ENCODE measurements around the gene MORN2. TPM values are rescaled to one million over a fixed set of nuclear protein-coding genes. Genes with fewer than 3 reads are reported as not detected.
A peak's percentile ranks its signal among the peaks of the same experiment; 100 is the strongest.

Gene MORN2
- total and polyA plus RNA-seq, 4 experiments from 2014 or later: 0.49 to 5.9 (median 2.4) TPM

- Mint-ChIP-seq H3K27ac (no peak overlapping the region), H3K36me3 (no peaks in the 10 kb centered on the region), H3K27me3 (no peaks in the 10 kb centered on the region), H3K4me3 (no peak overlapping the region), H3K9me3 (no peaks in the 10 kb centered on the region), H3K4me1 (peaks cover 3 to 13% (median 7%) of the 10 kb centered on the region in 4 donors)
- intact Hi-C loops (cut with micrococcal nuclease): no loop called here
- no peaks in the 10 kb centered on the region for H3K27me3 ChIP-seq (ENCODE audit: insufficient read depth, low read length)
- no peak overlapping the region for H3K27ac ChIP-seq (ENCODE audit: low read depth, low read length)
- POLR2A ChIA-PET (ENCODE audit: partially characterized antibody): no interaction called here
- no peak for DNase-seq
- no peaks in the 10 kb centered on the region for H3K36me3 ChIP-seq (ENCODE audit: insufficient read depth, low read length)
- H3K4me1 ChIP-seq (ENCODE audit: insufficient read depth, low read length): no peaks in the 10 kb centered on the region
- no peaks in the 10 kb centered on the region for H3K9me3 ChIP-seq (ENCODE audit: control insufficient read depth in 1 of 2, low read length in 2 of 2)
- H3K4me3 ChIP-seq (ENCODE audit: low read length in 2 of 2): no peak overlapping the region
- CTCF ChIA-PET (ENCODE audit: partially characterized antibody): interaction anchor here (1.1 kb wide), 1 partner anchor 37 kb away, joined by 3 read pairs; no protein-coding TSS in a partner anchor
Measured at GRCh38 chr2:38909872-38910271, 34.1 kb downstream of the MORN2 start.

DNA sequence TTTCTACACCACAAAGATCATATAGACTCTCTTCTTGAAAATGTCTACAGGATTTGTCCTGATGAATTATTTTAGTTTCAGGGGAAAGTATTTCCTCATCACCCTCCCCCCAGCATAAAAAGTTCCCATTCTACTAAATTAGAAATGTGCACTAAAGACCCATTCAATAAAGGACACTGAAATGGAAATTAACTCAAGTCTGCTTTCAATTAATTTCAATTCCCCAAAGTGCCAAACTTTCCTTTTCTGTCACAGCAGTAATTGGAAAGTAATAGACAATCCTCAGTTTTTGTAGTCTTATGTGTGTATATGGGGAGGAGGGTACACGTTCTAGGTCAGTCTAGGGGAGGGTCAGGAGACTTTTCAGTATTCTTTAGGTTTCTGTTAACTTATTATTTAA is 35.4 kb downstream of the MORN2 start:
- no peak overlapping the region for H3K27ac ChIP-seq (ENCODE audit: low read depth, low read length)
- H3K4me1 ChIP-seq (ENCODE audit: insufficient read depth, low read length): no peaks in the 10 kb centered on the region
- no peaks in the 10 kb centered on the region for H3K36me3 ChIP-seq (ENCODE audit: insufficient read depth, low read length)
- no peak overlapping the region for H3K4me3 Mint-ChIP-seq
- H3K27me3 ChIP-seq (ENCODE audit: insufficient read depth, low read length): no peaks in the 10 kb centered on the region
- ChIA-PET CTCF (ENCODE audit: partially characterized antibody) (no interaction called here), POLR2A (ENCODE audit: partially characterized antibody) (no interaction called here)
- H3K27me3 Mint-ChIP-seq: no peaks in the 10 kb centered on the region
- intact Hi-C loops (cut with micrococcal nuclease): no loop called here
- H3K4me3 ChIP-seq (ENCODE audit: low read length in 2 of 2): no peak overlapping the region
- no peaks in the 10 kb centered on the region for H3K9me3 ChIP-seq (ENCODE audit: control insufficient read depth in 1 of 2, low read length in 2 of 2)
- peaks cover 3 to 13% (median 7%) of the 10 kb centered on the region in 4 donors for H3K4me1 Mint-ChIP-seq
- no peaks in the 10 kb centered on the region for H3K9me3 Mint-ChIP-seq
- no peak for DNase-seq
- H3K27ac Mint-ChIP-seq: no peak overlapping the region
- no peaks in the 10 kb centered on the region for H3K36me3 Mint-ChIP-seq

GRCh38 chr2:38912619-38913018 is 36.8 kb downstream of the MORN2 start:
- no peaks in the 10 kb centered on the region for H3K4me1 ChIP-seq (ENCODE audit: insufficient read depth, low read length)
- no peak overlapping the region for H3K27ac ChIP-seq (ENCODE audit: low read depth, low read length)
- intact Hi-C loops (cut with micrococcal nuclease): no loop called here
- Mint-ChIP-seq H3K27ac (no peak overlapping the region), H3K4me3 (no peak overlapping the region), H3K27me3 (peaks cover 0 to 1% of the 10 kb centered on the region in 2 donors), H3K4me1 (peaks cover 3 to 13% (median 7%) of the 10 kb centered on the region in 4 donors), H3K9me3 (no peaks in the 10 kb centered on the region), H3K36me3 (no peaks in the 10 kb centered on the region)
- H3K27me3 ChIP-seq (ENCODE audit: insufficient read depth, low read length): no peaks in the 10 kb centered on the region
- DNase-seq: no peak
- H3K9me3 ChIP-seq (ENCODE audit: control insufficient read depth in 1 of 2, low read length in 2 of 2): no peaks in the 10 kb centered on the region
- POLR2A ChIA-PET (ENCODE audit: partially characterized antibody): no interaction called here
- H3K4me3 ChIP-seq (ENCODE audit: low read length in 2 of 2): no peak overlapping the region
- H3K36me3 ChIP-seq (ENCODE audit: insufficient read depth, low read length): no peaks in the 10 kb centered on the region
- CTCF ChIA-PET (ENCODE audit: partially characterized antibody): no interaction called here

DNA sequence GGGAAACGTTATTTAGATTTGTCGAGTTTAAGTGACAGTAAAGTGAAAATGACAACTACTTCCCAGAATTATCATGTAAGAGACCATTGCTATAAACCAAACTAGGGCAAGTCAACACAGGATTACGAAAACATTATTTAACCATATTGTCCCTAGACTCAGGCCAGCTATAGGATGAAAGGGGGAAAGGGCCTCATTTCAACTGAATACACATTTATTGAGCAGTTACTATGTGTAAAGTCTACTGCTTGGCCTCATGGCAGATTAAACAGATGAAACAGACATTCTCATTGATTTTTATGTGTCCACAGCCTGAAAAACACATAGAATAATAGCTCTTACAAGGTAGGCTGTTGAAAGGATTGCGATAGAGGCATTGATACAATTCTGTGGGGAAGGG is 46.6 kb downstream of the MORN2 start:
- no peak for DNase-seq
- POLR2A ChIA-PET (ENCODE audit: partially characterized antibody): no interaction called here
- peaks cover 2 to 5% of the 10 kb centered on the region in 2 donors for H3K27me3 Mint-ChIP-seq
- H3K4me1 Mint-ChIP-seq: no peaks in the 10 kb centered on the region
- no peak overlapping the region for H3K4me3 Mint-ChIP-seq
- Histone ChIP-seq H3K4me1 (ENCODE audit: insufficient read depth, low read length) (no peaks in the 10 kb centered on the region), H3K27ac (ENCODE audit: low read depth, low read length) (no peak overlapping the region), H3K27me3 (ENCODE audit: insufficient read depth, low read length) (no peaks in the 10 kb centered on the region), H3K36me3 (ENCODE audit: insufficient read depth, low read length) (no peaks in the 10 kb centered on the region), H3K9me3 (ENCODE audit: control insufficient read depth in 1 of 2, low read length in 2 of 2) (no peaks in the 10 kb centered on the region), H3K4me3 (ENCODE audit: low read length in 2 of 2) (no peak overlapping the region)
- H3K9me3 Mint-ChIP-seq: no peaks in the 10 kb centered on the region
- no peak overlapping the region for H3K27ac Mint-ChIP-seq
- intact Hi-C loops (cut with micrococcal nuclease): no loop called here
- CTCF ChIA-PET (ENCODE audit: partially characterized antibody): no interaction called here
- H3K36me3 Mint-ChIP-seq: no peaks in the 10 kb centered on the region

GRCh38 chr2:38922902-38923301 is 47.1 kb downstream of the MORN2 start:
- Mint-ChIP-seq H3K4me1 (no peaks in the 10 kb centered on the region), H3K9me3 (no peaks in the 10 kb centered on the region), H3K4me3 (no peak overlapping the region), H3K27ac (peak overlapping the region in 1 of 7 donors; percentile 5), H3K27me3 (peaks cover 1 to 5% of the 10 kb centered on the region in 2 donors), H3K36me3 (no peaks in the 10 kb centered on the region)
- POLR2A ChIA-PET (ENCODE audit: partially characterized antibody): interaction anchor here (0.6 kb wide), 1 partner anchor 336 kb away, joined by 3 read pairs; no protein-coding TSS in a partner anchor
- intact Hi-C loops (cut with micrococcal nuclease): no loop called here
- Histone ChIP-seq H3K27ac (ENCODE audit: low read depth, low read length) (no peak overlapping the region), H3K9me3 (ENCODE audit: control insufficient read depth in 1 of 2, low read length in 2 of 2) (no peaks in the 10 kb centered on the region), H3K4me1 (ENCODE audit: insufficient read depth, low read length) (no peaks in the 10 kb centered on the region), H3K27me3 (ENCODE audit: insufficient read depth, low read length) (no peaks in the 10 kb centered on the region), H3K36me3 (ENCODE audit: insufficient read depth, low read length) (no peaks in the 10 kb centered on the region), H3K4me3 (ENCODE audit: low read length in 2 of 2) (no peak overlapping the region)
- CTCF ChIA-PET (ENCODE audit: partially characterized antibody): no interaction called here
- DNase-seq: no peak

DNA sequence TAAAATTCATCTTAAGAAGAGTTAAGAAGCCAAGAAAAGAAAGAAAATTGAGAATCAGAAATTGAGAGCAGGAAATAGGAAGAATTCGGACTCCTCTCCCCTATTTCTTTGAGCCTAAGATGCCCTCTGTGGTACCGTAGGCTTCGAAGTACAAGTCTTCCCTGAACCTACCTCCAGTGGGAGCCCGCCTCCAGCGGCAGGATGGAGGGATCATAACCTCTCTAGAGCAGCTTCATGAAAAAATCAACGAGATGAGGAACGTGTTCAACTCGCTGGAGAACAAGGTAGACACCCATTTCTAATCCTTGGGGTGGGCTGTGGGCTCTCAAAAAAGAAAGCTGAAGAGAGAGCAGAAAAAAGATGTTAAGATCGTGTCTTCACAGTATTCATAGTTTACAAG is 50.2 kb downstream of the MORN2 start:
- DNase-seq: no peak
- Histone ChIP-seq H3K4me3 (ENCODE audit: low read length in 2 of 2) (no peak overlapping the region), H3K36me3 (ENCODE audit: insufficient read depth, low read length) (no peaks in the 10 kb centered on the region), H3K27me3 (ENCODE audit: insufficient read depth, low read length) (no peaks in the 10 kb centered on the region), H3K9me3 (ENCODE audit: control insufficient read depth in 1 of 2, low read length in 2 of 2) (no peaks in the 10 kb centered on the region), H3K27ac (ENCODE audit: low read depth, low read length) (no peak overlapping the region), H3K4me1 (ENCODE audit: insufficient read depth, low read length) (no peaks in the 10 kb centered on the region)
- H3K36me3 Mint-ChIP-seq: no peaks in the 10 kb centered on the region
- intact Hi-C loops (cut with micrococcal nuclease): no loop called here
- H3K4me1 Mint-ChIP-seq: no peaks in the 10 kb centered on the region
- no peak overlapping the region for H3K27ac Mint-ChIP-seq
- no peaks in the 10 kb centered on the region for H3K9me3 Mint-ChIP-seq
- ChIA-PET CTCF (ENCODE audit: partially characterized antibody) (no interaction called here), POLR2A (ENCODE audit: partially characterized antibody) (no interaction called here)
- H3K27me3 Mint-ChIP-seq: peaks cover 1 to 5% of the 10 kb centered on the region in 2 donors
- H3K4me3 Mint-ChIP-seq: no peak overlapping the region

DNA sequence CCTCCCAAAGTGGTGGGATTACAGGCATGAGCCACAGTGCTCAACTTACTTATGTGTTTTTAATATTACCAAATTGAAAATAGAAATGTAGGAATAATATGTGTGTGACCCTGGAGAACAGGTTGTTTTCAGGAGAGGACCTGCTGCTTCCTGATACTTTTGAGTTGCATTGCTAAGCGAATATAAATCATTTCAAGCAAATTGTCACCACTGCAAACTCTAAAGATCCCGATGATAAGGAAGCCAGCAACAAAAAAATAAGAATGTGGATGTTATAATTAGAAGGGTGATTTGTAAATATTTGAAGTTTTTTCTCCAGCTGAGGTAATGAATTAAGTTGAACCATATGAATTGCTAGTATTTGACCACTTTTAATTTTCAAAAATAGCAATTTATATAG is 54.8 kb downstream of the MORN2 start:
- Mint-ChIP-seq H3K36me3 (no peaks in the 10 kb centered on the region), H3K27me3 (peaks cover 1 to 7% of the 10 kb centered on the region in 2 donors), H3K4me3 (no peak overlapping the region), H3K27ac (no peak overlapping the region), H3K4me1 (no peaks in the 10 kb centered on the region), H3K9me3 (no peaks in the 10 kb centered on the region)
- no peaks in the 10 kb centered on the region for H3K27me3 ChIP-seq (ENCODE audit: insufficient read depth, low read length)
- H3K36me3 ChIP-seq (ENCODE audit: insufficient read depth, low read length): no peaks in the 10 kb centered on the region
- H3K4me1 ChIP-seq (ENCODE audit: insufficient read depth, low read length): no peaks in the 10 kb centered on the region
- intact Hi-C loops (cut with micrococcal nuclease): no loop called here
- DNase-seq: no peak
- no peak overlapping the region for H3K4me3 ChIP-seq (ENCODE audit: low read length in 2 of 2)
- ChIA-PET POLR2A (ENCODE audit: partially characterized antibody) (no interaction called here), CTCF (ENCODE audit: partially characterized antibody) (no interaction called here)
- H3K27ac ChIP-seq (ENCODE audit: low read depth, low read length): no peak overlapping the region
- no peaks in the 10 kb centered on the region for H3K9me3 ChIP-seq (ENCODE audit: control insufficient read depth in 1 of 2, low read length in 2 of 2)
